ENCODE results near the gene FGF1.
A peak's percentile ranks its signal among the peaks of the same experiment; 100 is the strongest.

The FGF1 gene

GRCh38 chr5:142697356-142698255 lies 11.7 kb upstream of the FGF1 start:
- peak; percentile 45 for DNase-seq (ENCODE audit: low spot score)

- DNase-seq (ENCODE audit: low spot score), result no peak
Observed at GRCh38 chr5:142696379-142696778, 10.5 kb upstream of the FGF1 start.

GRCh38 chr5:142694092-142694856 lies 8.4 kb upstream of the FGF1 start:
- no peak for DNase-seq (ENCODE audit: low spot score)

GRCh38 chr5:142692321-142692894 lies 6.5 kb upstream of the FGF1 start:
- no peak for DNase-seq (ENCODE audit: low spot score)

- no peak for DNase-seq (ENCODE audit: low spot score)
Observed at GRCh38 chr5:142690667-142691066, 4.8 kb upstream of the FGF1 start.

GRCh38 chr5:142689081-142689480 lies 3.2 kb upstream of the FGF1 start:
- no peak for DNase-seq (ENCODE audit: low spot score)

DNA sequence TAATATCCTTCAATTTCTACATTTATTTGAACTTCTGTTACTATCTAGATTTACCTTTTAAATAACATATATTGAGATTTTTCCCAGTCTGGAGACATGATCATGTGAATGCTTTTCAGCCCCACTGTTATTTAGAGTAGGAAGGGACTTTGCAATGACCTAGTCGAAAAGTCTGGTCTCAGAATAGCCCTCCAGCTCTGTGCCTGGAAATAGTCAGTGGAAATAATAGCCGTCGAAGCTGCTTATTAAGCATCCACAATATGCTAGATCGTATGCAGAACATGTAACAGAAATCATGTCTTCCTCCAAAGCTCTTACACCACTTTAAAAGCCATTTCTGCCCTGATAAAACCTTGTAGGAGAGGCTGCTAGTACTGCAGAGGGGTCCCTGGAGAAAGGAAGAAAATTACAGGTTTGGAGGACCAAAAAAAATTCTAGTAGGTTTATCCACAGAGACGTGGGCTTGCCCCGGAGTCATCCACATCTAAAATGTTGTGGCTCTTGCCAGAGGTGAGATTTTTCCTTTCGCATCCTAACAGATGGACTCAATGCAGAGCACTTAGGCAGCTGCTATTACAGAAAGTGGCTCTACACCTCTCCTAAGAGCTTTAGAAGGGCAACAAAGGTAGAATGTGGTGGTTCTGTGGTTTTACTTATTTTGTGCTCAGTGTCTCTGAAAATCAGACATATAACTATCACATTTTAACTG lies 2.5 kb upstream of the FGF1 start:
- no peak for DNase-seq (ENCODE audit: low spot score)

- no peak for DNase-seq (ENCODE audit: low spot score)
Observed at GRCh38 chr5:142686968-142687367, 1.1 kb upstream of the FGF1 start.

DNA sequence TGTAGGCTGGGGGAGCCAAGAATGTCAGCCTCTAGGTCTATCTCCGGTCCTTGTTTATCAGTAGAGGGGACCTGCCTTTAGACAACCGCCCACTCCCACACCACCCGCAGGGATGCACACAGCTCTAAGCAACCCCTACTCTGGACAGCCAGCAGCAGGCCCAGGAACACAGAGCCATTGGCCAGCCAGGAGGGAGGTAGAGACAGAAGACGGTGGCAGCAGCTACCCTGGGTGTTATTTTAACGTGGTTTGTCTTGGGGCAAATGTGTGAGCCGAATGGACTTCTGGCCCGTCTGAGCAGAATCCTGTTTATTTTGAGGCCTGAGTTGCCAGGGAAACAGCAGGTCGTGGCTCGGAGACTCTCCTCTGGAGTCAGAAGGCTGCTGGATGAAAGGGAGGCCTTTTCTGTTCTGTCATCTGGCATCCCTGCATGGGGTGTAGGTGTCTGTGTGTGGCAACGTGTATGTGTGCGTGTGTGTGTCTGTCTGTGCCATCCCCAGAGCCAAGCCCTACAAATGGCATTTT lies 382 bp upstream of the FGF1 start:
- peak; percentile 61 for DNase-seq (ENCODE audit: low spot score)

GRCh38 chr5:142684508-142685041 lies 1.3 kb downstream of the FGF1 start:
- peak; percentile 27 for DNase-seq (ENCODE audit: low spot score)

GRCh38 chr5:142683881-142684505 lies 1.9 kb downstream of the FGF1 start:
- no peak for DNase-seq (ENCODE audit: low spot score)

GRCh38 chr5:142683116-142683515 lies 2.8 kb downstream of the FGF1 start:
- DNase-seq (ENCODE audit: low spot score), result no peak

GRCh38 chr5:142680605-142681259 lies 5.2 kb downstream of the FGF1 start:
- peak; percentile 43 for DNase-seq (ENCODE audit: low spot score)

DNA sequence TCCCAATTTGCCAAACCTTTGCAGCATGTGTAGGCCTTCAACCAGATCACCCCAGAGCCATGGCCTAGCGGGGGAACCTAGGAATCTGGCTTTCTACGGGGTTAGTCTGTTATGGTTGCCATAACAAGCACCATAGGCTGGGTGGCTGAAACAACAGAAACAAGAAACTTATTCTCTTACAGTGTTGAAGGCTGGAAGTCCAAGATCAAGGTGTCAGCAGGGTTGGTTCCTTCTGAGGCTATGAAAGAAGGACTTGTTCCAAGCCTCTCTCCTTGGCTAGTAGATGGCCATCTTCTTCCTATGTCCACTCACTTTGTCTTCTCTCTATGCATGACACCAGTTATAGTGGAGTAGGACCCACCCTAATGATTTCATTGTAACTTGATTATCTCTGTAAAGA lies 6.1 kb downstream of the FGF1 start:
- no peak for DNase-seq (ENCODE audit: low spot score)

GRCh38 chr5:142678529-142678928 lies 7.4 kb downstream of the FGF1 start:
- DNase-seq (ENCODE audit: low spot score), result no peak

GRCh38 chr5:142677198-142677597 lies 8.7 kb downstream of the FGF1 start:
- DNase-seq (ENCODE audit: low spot score), result no peak

DNA sequence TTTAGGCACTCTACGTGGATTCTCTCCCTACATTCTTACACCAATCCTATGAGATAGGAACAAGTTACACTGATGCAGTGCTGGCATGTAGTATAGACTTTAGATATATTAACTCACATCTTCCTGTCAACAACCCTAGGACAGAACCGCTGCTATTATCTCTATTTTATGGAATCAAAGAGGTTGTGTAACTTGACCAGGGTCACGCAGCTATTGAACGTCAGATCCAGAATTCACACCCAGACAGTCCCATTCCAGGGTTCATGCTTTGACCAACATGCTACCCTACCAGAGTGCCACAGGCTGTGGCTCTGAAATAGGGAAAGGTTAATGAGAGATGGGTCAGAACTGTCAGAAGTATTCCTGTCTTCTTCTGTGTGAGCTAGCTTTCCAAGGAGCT lies 9.6 kb downstream of the FGF1 start:
- no peak for DNase-seq (ENCODE audit: low spot score)

DNA sequence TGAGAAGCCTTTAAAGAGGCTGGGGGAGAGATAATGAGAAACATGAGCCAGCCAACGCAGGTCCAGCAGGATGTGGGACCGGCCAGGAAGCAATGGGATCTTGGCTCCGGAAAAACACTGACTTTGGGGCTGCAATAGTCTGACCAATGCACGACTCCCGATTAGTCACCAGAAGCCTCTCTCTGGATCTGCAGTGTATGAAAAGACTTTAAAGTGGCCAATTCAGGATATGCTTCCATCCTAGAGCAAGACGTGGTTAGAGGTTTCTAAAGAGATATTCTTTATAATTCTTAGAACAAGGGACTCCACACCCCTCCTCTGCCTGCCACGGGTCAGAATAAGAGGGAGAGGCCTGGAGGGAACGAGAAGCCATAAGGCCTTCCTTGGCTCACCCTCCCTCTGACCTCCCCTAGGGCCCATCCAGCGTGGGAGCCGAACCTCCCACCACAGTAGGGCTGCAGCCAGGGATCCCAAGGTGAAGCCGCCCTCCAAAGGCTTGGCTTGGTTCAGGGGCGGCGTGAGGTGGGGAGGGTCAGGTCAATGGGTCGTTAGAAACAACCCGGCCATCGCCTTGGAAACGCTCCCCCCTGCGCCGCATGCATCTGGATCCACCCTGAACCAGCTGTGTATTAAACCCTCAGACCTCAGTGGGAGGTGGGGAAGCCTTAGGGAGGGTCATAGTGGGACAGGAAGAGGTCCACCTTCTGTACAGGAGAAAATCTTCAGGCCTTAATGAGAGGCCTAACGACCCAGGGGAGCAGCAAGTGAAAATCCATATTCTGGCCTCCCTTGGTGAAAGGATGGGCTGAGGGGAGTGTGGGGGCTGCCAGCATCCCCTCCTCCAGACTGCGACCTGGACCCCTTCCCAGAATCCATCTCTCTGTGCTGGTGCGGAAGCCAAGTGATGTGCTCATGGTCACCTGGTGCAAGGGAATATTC lies 11.1 kb downstream of the FGF1 start:
- peak; percentile 56 for DNase-seq (ENCODE audit: low spot score)

- DNase-seq (ENCODE audit: low spot score), result peak; percentile 52
Observed at GRCh38 chr5:142671801-142672200, 14.1 kb downstream of the FGF1 start.

DNA sequence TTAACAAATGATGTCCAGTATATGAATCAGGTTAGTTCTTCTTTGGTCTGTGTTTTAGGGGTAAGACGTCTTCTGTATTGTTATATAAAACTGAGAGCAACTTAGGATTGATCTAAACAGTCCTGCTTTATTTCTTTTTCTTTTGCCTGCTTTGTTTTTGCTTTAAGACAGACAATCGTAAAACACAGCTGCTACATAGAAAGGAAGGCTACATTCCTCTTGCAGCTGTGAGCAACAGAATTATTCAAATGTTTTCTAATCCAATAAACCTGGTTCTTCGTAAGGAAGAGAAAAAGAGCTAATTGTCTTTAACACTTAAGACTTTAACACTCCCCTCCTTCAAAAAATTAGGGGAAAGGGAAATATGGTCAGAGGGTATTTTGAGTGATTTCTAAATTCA lies 14.6 kb downstream of the FGF1 start:
- no peak for DNase-seq (ENCODE audit: low spot score)

Data from AG08396 (cell line).